ENCODE measurements around the gene LMNB1.

Gene LMNB1

DNA sequence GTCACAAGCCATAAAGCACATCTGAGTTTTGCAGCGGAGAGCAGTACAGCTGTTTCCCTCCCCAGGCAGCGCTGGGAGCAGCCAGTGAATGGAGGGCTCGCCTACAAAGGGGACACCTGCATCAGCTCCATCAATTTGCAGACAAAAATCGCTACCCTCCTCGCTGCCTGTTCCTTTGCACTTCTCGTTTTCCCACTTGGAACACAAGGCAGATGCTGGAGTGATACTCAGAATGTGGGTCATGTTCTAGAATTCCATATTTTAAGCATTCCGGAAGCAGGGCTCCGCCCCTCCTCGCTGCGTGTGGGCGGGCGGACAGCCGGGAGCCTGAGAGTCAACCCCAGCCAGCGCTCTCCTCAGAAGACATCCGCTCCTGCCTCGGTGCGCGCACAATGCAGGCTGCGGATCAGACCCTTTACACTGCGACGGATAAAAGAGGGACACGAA lies 92.1 kb downstream of the LMNB1 start:
- Histone ChIP-seq H3K27me3 (ENCODE audit: insufficient read depth, low read length) (no peaks in the 10 kb centered on the region), H3K9me3 (ENCODE audit: low read length) (no peaks in the 10 kb centered on the region), H3F3A (ENCODE audit: insufficient read depth, low read length) (no peaks in the 10 kb centered on the region), H3K79me2 (ENCODE audit: insufficient read depth, low read length) (no peaks in the 10 kb centered on the region), H3K4me1 (ENCODE audit: insufficient read depth, low read length, severe bottlenecking) (no peaks in the 10 kb centered on the region), H3K9ac (ENCODE audit: low read length) (no peak overlapping the region), H3K4me2 (ENCODE audit: low read length) (peak overlapping the region; percentile 19; the same call in 1 of the 2 replicates), H2AFZ (ENCODE audit: low read length) (no peak overlapping the region), H3K36me3 (ENCODE audit: insufficient read depth, low read length) (no peaks in the 10 kb centered on the region), H3K9me2 (ENCODE audit: low read depth, low read length) (no peaks in the 10 kb centered on the region), H3K4me3 (ENCODE audit: low read depth, low read length, poor library complexity, severe bottlenecking) (no peak overlapping the region), H4K20me1 (ENCODE audit: insufficient read depth, low read length) (no peaks in the 10 kb centered on the region), H3K27ac (ENCODE audit: low read depth, low read length, poor library complexity, severe bottlenecking) (no peak overlapping the region)
- TF ChIP-seq, protein P1, sequence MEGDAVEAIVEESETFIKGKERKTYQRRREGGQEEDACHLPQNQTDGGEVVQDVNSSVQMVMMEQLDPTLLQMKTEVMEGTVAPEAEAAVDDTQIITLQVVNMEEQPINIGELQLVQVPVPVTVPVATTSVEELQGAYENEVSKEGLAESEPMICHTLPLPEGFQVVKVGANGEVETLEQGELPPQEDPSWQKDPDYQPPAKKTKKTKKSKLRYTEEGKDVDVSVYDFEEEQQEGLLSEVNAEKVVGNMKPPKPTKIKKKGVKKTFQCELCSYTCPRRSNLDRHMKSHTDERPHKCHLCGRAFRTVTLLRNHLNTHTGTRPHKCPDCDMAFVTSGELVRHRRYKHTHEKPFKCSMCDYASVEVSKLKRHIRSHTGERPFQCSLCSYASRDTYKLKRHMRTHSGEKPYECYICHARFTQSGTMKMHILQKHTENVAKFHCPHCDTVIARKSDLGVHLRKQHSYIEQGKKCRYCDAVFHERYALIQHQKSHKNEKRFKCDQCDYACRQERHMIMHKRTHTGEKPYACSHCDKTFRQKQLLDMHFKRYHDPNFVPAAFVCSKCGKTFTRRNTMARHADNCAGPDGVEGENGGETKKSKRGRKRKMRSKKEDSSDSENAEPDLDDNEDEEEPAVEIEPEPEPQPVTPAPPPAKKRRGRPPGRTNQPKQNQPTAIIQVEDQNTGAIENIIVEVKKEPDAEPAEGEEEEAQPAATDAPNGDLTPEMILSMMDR (IDR thresholded peaks at IDR 0.05; ENCODE audit: low read length), result no peak
- TF ChIP-seq EZH2 (IDR thresholded peaks at IDR 0.05; ENCODE audit: borderline replicate concordance, low read length), result no peak

DNA sequence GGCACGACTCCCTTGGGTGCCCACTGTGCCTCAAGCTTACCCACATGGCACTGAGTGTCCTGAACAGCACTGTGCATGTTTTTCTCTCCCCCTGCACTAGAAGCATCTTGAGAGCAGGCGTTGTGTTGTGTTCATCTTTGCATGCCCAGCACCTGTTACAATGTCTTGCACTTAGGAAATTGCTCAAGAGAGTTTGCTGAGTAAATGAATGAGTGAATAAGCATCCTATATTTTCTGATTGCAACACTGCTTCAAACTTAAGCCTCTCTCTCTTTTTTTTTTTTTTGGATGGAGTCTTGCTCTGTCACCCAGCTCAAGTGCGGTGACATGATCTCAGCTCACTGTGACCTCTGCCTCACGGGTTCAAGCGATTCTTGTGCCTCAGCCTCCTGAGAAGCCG lies 94.5 kb downstream of the LMNB1 start:
- Histone ChIP-seq H3K27me3 (ENCODE audit: insufficient read depth, low read length) (no peaks in the 10 kb centered on the region), H2AFZ (ENCODE audit: low read length) (no peak overlapping the region), H3K4me3 (ENCODE audit: low read depth, low read length, poor library complexity, severe bottlenecking) (no peak overlapping the region), H4K20me1 (ENCODE audit: insufficient read depth, low read length) (no peaks in the 10 kb centered on the region), H3K79me2 (ENCODE audit: insufficient read depth, low read length) (no peaks in the 10 kb centered on the region), H3K9me3 (ENCODE audit: low read length) (no peaks in the 10 kb centered on the region), H3K4me1 (ENCODE audit: insufficient read depth, low read length, severe bottlenecking) (no peaks in the 10 kb centered on the region), H3K36me3 (ENCODE audit: insufficient read depth, low read length) (no peaks in the 10 kb centered on the region), H3K9ac (ENCODE audit: low read length) (no peak overlapping the region), H3K27ac (ENCODE audit: low read depth, low read length, poor library complexity, severe bottlenecking) (no peak overlapping the region), H3K9me2 (ENCODE audit: low read depth, low read length) (no peaks in the 10 kb centered on the region), H3K4me2 (ENCODE audit: low read length) (no peak overlapping the region), H3F3A (ENCODE audit: insufficient read depth, low read length) (no peaks in the 10 kb centered on the region)
- TF ChIP-seq, protein P1 (IDR thresholded peaks at IDR 0.05; ENCODE audit: low read length), result no peak
- no peak for TF ChIP-seq EZH2 (IDR thresholded peaks at IDR 0.05; ENCODE audit: borderline replicate concordance, low read length)

DNA sequence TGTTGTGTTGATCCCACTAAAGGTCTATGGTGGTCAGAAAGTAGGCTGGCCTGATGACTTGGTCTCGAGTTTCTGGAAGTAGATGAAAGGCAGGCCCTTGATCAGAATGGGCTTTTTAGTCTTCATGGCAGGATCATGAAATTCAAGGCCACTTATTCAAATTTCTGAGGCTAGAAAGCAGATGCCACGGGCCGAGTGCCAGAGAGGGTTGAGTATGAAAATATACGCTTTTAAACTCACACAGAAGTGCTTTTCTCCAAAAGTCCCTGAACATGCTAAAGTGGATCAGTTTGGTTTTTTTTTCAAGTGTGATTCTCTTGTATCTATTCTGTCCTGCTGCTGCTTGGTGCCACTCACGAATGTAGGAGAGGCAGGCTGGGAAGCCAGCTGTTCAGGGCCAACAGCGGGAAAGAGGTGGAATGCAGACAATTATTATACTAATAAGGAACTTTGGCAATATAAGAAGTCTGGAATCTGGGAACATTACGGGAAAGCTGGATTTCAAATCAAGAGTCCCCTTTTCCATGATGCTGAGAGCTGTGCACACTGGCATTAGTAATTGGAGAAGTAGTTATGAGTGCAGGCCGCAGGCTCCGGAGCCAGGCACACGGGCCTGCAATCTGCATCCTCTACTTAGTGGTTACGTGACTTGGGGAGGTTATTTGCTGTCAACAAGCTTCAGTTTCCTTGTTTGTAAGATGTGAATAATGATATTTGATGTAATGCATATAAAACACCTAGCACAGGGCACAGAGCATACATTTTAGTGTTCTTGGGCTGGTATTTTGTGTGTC lies 95.8 kb downstream of the LMNB1 start:
- Histone ChIP-seq H3F3A (ENCODE audit: insufficient read depth, low read length) (no peaks in the 10 kb centered on the region), H3K9ac (ENCODE audit: low read length) (no peak overlapping the region), H3K4me3 (ENCODE audit: low read depth, low read length, poor library complexity, severe bottlenecking) (no peak overlapping the region), H2AFZ (ENCODE audit: low read length) (no peak overlapping the region), H3K27ac (ENCODE audit: low read depth, low read length, poor library complexity, severe bottlenecking) (no peak overlapping the region), H3K9me3 (ENCODE audit: low read length) (no peaks in the 10 kb centered on the region), H3K4me1 (ENCODE audit: insufficient read depth, low read length, severe bottlenecking) (no peaks in the 10 kb centered on the region), H3K27me3 (ENCODE audit: insufficient read depth, low read length) (no peaks in the 10 kb centered on the region), H4K20me1 (ENCODE audit: insufficient read depth, low read length) (no peaks in the 10 kb centered on the region), H3K36me3 (ENCODE audit: insufficient read depth, low read length) (no peaks in the 10 kb centered on the region), H3K4me2 (ENCODE audit: low read length) (no peak overlapping the region), H3K9me2 (ENCODE audit: low read depth, low read length) (no peaks in the 10 kb centered on the region), H3K79me2 (ENCODE audit: insufficient read depth, low read length) (no peaks in the 10 kb centered on the region)
- no peak for TF ChIP-seq EZH2 (IDR thresholded peaks at IDR 0.05; ENCODE audit: borderline replicate concordance, low read length)
- TF ChIP-seq, protein P1 (IDR thresholded peaks at IDR 0.05; ENCODE audit: low read length), result no peak

Measured in OCI-LY1 (cell line).